ENCODE data around the gene CCDC57. TPM values are rescaled to one million over a fixed set of nuclear protein-coding genes. Genes with fewer than 3 reads are reported as not detected.
"Not testable (repeated sequence)": the region's sequence is repeated elsewhere in the genome, so short reads cannot be mapped to it uniquely, and the experiment has no call there.

Gene CCDC57
- total and polyA plus RNA-seq, 2 experiments from 2014 or later: 46.2 to 53.5 TPM

GRCh38 chr17:82256242-82256885, 43.7 kb upstream of the CCDC57 start:
- H3K9me3 ChIP-seq (ENCODE audit: low read depth): no peaks in the 10 kb centered on the region

GRCh38 chr17:82255402-82255972, 42.8 kb upstream of the CCDC57 start:
- Histone ChIP-seq H3K27ac (no peak overlapping the region), H3K4me3 (no peak overlapping the region), H3K9me3 (ENCODE audit: low read depth) (no peaks in the 10 kb centered on the region), H3K36me3 (peaks cover 63% of the 10 kb centered on the region), H3K4me1 (ENCODE audit: low read depth) (no peaks in the 10 kb centered on the region), H3K27me3 (no peaks in the 10 kb centered on the region)
- DNase-seq (ENCODE audit: low read depth in 1 of 2, low spot score in 1 of 2): no peak
- TF ChIP-seq CTCF (IDR thresholded peaks at IDR 0.05; ENCODE audit: low read depth, low read length): no peak

More at GRCh38 chr17:82256242-82256885, 43.7 kb upstream of the CCDC57 start:
- DNase-seq (ENCODE audit: low read depth in 1 of 2, low spot score in 1 of 2): no peak
- Histone ChIP-seq H3K27ac (no peak overlapping the region), H3K36me3 (peaks cover 58% of the 10 kb centered on the region), H3K27me3 (no peaks in the 10 kb centered on the region), H3K4me3 (no peak overlapping the region), H3K4me1 (ENCODE audit: low read depth) (no peaks in the 10 kb centered on the region)
- TF ChIP-seq CTCF (IDR thresholded peaks at IDR 0.05; ENCODE audit: low read depth, low read length): no peak

GRCh38 chr17:82254746-82255145, 42.1 kb upstream of the CCDC57 start:
- not testable (repeated sequence) for DNase-seq (ENCODE audit: low read depth in 1 of 2, low spot score in 1 of 2); H3K27me3 ChIP-seq; H3K4me1 ChIP-seq (ENCODE audit: low read depth); H3K4me3 ChIP-seq; H3K27ac ChIP-seq; H3K9me3 ChIP-seq (ENCODE audit: low read depth)
- peaks cover 66% of the 10 kb centered on the region for H3K36me3 ChIP-seq

- H3K4me1 ChIP-seq (ENCODE audit: low read depth); H3K9me3 ChIP-seq (ENCODE audit: low read depth); H3K27me3 ChIP-seq; H3K27ac ChIP-seq; H3K4me3 ChIP-seq; DNase-seq (ENCODE audit: low read depth in 1 of 2, low spot score in 1 of 2): not testable (repeated sequence)
- H3K36me3 ChIP-seq: peaks cover 66% of the 10 kb centered on the region
These were observed 41.5 kb upstream of the CCDC57 start for GRCh38 chr17:82254096-82254495.

GRCh38 chr17:82253179-82253544, 40.5 kb upstream of the CCDC57 start:
- Histone ChIP-seq H3K4me1 (ENCODE audit: low read depth) (no peaks in the 10 kb centered on the region), H3K9me3 (ENCODE audit: low read depth) (no peaks in the 10 kb centered on the region), H3K27me3 (no peaks in the 10 kb centered on the region), H3K27ac (no peak overlapping the region), H3K36me3 (peaks cover 69% of the 10 kb centered on the region), H3K4me3 (no peak overlapping the region)
- DNase-seq (ENCODE audit: low read depth in 1 of 2, low spot score in 1 of 2): no peak
- no peak for TF ChIP-seq CTCF (IDR thresholded peaks at IDR 0.05; ENCODE audit: low read depth, low read length)

GRCh38 chr17:82252511-82253178, 40.0 kb upstream of the CCDC57 start:
- DNase-seq (ENCODE audit: low read depth in 1 of 2, low spot score in 1 of 2): no peak
- Histone ChIP-seq H3K9me3 (ENCODE audit: low read depth) (no peaks in the 10 kb centered on the region), H3K27ac (no peak overlapping the region), H3K36me3 (peaks cover 74% of the 10 kb centered on the region), H3K27me3 (no peaks in the 10 kb centered on the region), H3K4me3 (no peak overlapping the region), H3K4me1 (ENCODE audit: low read depth) (no peaks in the 10 kb centered on the region)
- no peak for TF ChIP-seq CTCF (IDR thresholded peaks at IDR 0.05; ENCODE audit: low read depth, low read length)
